IPS-18c (cell line): ENCODE measurements around the gene KLHDC4.

Source experiments
- H3K4me3 ChIP-seq: 2 replicates; pipeline ENCODE4 v1.7.0; 2013; ENCODE audit warnings: low read depth, mild to moderate bottlenecking, low read length, moderate library complexity; ENCODE audit not compliant: insufficient read depth
- H3K9me3 ChIP-seq: one replicate; pipeline ENCODE4 v1.6.1; 2013; ENCODE audit warnings: mild to moderate bottlenecking, low read length, moderate library complexity; ENCODE audit not compliant: control insufficient read depth, insufficient read depth

Gene KLHDC4

GRCh38 chr16:87697256-87697655 lies 68.5 kb downstream of the KLHDC4 start:
- Histone ChIP-seq H3K9me3 (no peaks in the 10 kb centered on the region), H3K4me3 (no peak overlapping the region)

GRCh38 chr16:87696726-87697125 lies 69.1 kb downstream of the KLHDC4 start:
- Histone ChIP-seq H3K9me3 (no peaks in the 10 kb centered on the region), H3K4me3 (no peak overlapping the region)

GRCh38 chr16:87695534-87695933 lies 70.3 kb downstream of the KLHDC4 start:
- Histone ChIP-seq H3K9me3 (no peaks in the 10 kb centered on the region), H3K4me3 (no peak overlapping the region)

GRCh38 chr16:87694441-87695125 lies 71.2 kb downstream of the KLHDC4 start:
- Histone ChIP-seq H3K4me3 (no peak overlapping the region), H3K9me3 (no peaks in the 10 kb centered on the region)

GRCh38 chr16:87693827-87694226 lies 72.0 kb downstream of the KLHDC4 start:
- Histone ChIP-seq H3K9me3 (no peaks in the 10 kb centered on the region), H3K4me3 (no peak overlapping the region)

- Histone ChIP-seq H3K4me3 (no peak overlapping the region), H3K9me3 (no peaks in the 10 kb centered on the region)
These were observed 73.0 kb downstream of the KLHDC4 start for GRCh38 chr16:87692756-87693155.

GRCh38 chr16:87692176-87692575 lies 73.6 kb downstream of the KLHDC4 start:
- no peaks in the 10 kb centered on the region for H3K9me3 ChIP-seq
- H3K4me3 ChIP-seq: no peak overlapping the region

GRCh38 chr16:87691686-87692079 lies 74.1 kb downstream of the KLHDC4 start:
- Histone ChIP-seq H3K9me3 (no peaks in the 10 kb centered on the region), H3K4me3 (no peak overlapping the region)

GRCh38 chr16:87690911-87691685 lies 74.7 kb downstream of the KLHDC4 start:
- Histone ChIP-seq H3K9me3 (no peaks in the 10 kb centered on the region), H3K4me3 (no peak overlapping the region)

GRCh38 chr16:87689956-87690465 lies 75.8 kb downstream of the KLHDC4 start:
- no peaks in the 10 kb centered on the region for H3K9me3 ChIP-seq
- no peak overlapping the region for H3K4me3 ChIP-seq

- Histone ChIP-seq H3K9me3 (no peaks in the 10 kb centered on the region), H3K4me3 (no peak overlapping the region)
These were observed 76.6 kb downstream of the KLHDC4 start for GRCh38 chr16:87688876-87689815.

- no peaks in the 10 kb centered on the region for H3K9me3 ChIP-seq
- H3K4me3 ChIP-seq: no peak overlapping the region
These were observed 77.7 kb downstream of the KLHDC4 start for GRCh38 chr16:87687998-87688529.

GRCh38 chr16:87687126-87687910 lies 78.5 kb downstream of the KLHDC4 start:
- no peak overlapping the region for H3K4me3 ChIP-seq
- no peaks in the 10 kb centered on the region for H3K9me3 ChIP-seq

- H3K4me3 ChIP-seq: no peak overlapping the region
- no peaks in the 10 kb centered on the region for H3K9me3 ChIP-seq
These were observed 79.1 kb downstream of the KLHDC4 start for GRCh38 chr16:87686697-87687096.

- Histone ChIP-seq H3K4me3 (no peak overlapping the region), H3K9me3 (no peaks in the 10 kb centered on the region)
These were observed 80.0 kb downstream of the KLHDC4 start for GRCh38 chr16:87685766-87686165.

GRCh38 chr16:87685405-87685755 lies 80.4 kb downstream of the KLHDC4 start:
- Histone ChIP-seq H3K4me3 (no peak overlapping the region), H3K9me3 (no peaks in the 10 kb centered on the region)
